Osteocyte (in vitro differentiated cells): ENCODE data around the gene CCDC89. TPM values are rescaled to one million over a fixed set of nuclear protein-coding genes. Genes with fewer than 3 reads are reported as not detected.
A peak's percentile ranks its signal among the peaks of the same experiment; 100 is the strongest.
"Not testable (repeated sequence)": the region's sequence is repeated elsewhere in the genome, so short reads cannot be mapped to it uniquely, and the experiment has no call there.

ENCODE experiments used
- DNase-seq: peaks from one replicate; pipeline ENCODE4 v3.0.0; 2021; ENCODE audit warnings: mixed read lengths; ENCODE audit not compliant: unreplicated experiment; ENCODE audit errors: extremely low spot score
- H3K27ac Mint-ChIP-seq: one replicate; pipeline ENCODE4 v1.8.0; 2021; ENCODE audit warnings: mild to moderate bottlenecking, mixed read lengths; ENCODE audit not compliant: unreplicated experiment
- H3K27me3 Mint-ChIP-seq: one replicate; pipeline ENCODE4 v1.8.0; 2021; ENCODE audit warnings: mixed read lengths; ENCODE audit not compliant: unreplicated experiment
- H3K36me3 Mint-ChIP-seq: one replicate; pipeline ENCODE4 v1.8.0; 2021; ENCODE audit warnings: mixed read lengths; ENCODE audit not compliant: unreplicated experiment
- H3K4me1 Mint-ChIP-seq: one replicate; pipeline ENCODE4 v1.8.0; 2021; ENCODE audit warnings: mixed read lengths; ENCODE audit not compliant: unreplicated experiment
- H3K4me3 Mint-ChIP-seq: one replicate; pipeline ENCODE4 v1.8.0; 2021; ENCODE audit warnings: mild to moderate bottlenecking, moderate library complexity, mixed read lengths; ENCODE audit not compliant: unreplicated experiment
- H3K9me3 Mint-ChIP-seq: one replicate; pipeline ENCODE4 v1.8.0; 2021; ENCODE audit warnings: mixed read lengths; ENCODE audit not compliant: unreplicated experiment
- total RNA-seq: library from RNA; stranded (reverse); gene quantifications from 2 replicates; pipeline ENCODE4 v1.2.1, GENCODE V29; 2021
- TF ChIP-seq, protein P1 (sequence below): fragments of 200-600 bp; sonication (generic); IDR thresholded peaks from 2 replicates; pipeline ENCODE4 v1.5.0; 2021; ENCODE audit warnings: antibody characterized with exemption, mild to moderate bottlenecking, moderate library complexity

Gene CCDC89
- total RNA-seq, 1 donor from 2014 or later: not detected

DNA sequence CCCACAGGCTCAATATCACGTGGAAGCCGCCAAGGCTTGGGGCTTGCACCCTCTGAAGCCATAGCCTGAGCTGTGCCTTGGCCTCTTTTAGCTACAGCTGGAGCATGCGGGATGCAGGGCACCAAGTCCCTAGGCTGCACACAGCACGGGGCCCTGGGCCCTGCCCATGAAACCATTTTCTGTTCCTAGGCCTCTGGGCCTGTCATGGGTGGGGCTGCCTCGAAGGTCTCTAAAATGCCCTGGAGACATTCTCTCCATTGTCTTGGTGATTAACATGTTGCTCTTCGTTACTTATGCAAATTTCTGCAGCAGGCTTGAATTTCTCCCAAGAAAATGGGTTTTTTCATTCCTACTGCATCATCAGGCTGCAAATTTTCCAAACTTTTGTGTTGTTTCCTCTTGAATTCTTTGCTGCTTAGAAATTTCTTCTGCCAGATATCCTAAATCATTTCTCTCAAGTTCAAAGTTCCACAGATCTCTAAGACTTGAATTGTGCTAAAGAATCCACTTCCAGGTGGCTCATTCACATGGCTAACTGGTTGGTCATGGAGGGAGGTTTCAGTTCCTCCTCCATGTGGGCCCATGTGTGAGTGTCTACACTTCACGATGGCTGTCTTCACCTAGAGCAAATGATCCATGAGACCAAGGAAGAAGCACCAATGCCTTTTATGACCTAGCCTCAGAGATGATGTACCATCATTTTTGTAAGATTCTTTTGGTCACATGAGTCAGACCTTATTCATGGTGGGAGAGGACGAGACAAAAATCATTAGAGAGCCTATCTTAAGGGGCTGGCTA lies 13.7 kb downstream of the CCDC89 start:
- H3K27me3 Mint-ChIP-seq: peaks cover 22% of the 10 kb centered on the region
- no peak for DNase-seq
- H3K36me3 Mint-ChIP-seq: no peaks in the 10 kb centered on the region
- H3K9me3 Mint-ChIP-seq: peaks cover 7% of the 10 kb centered on the region
- TF ChIP-seq, protein P1, sequence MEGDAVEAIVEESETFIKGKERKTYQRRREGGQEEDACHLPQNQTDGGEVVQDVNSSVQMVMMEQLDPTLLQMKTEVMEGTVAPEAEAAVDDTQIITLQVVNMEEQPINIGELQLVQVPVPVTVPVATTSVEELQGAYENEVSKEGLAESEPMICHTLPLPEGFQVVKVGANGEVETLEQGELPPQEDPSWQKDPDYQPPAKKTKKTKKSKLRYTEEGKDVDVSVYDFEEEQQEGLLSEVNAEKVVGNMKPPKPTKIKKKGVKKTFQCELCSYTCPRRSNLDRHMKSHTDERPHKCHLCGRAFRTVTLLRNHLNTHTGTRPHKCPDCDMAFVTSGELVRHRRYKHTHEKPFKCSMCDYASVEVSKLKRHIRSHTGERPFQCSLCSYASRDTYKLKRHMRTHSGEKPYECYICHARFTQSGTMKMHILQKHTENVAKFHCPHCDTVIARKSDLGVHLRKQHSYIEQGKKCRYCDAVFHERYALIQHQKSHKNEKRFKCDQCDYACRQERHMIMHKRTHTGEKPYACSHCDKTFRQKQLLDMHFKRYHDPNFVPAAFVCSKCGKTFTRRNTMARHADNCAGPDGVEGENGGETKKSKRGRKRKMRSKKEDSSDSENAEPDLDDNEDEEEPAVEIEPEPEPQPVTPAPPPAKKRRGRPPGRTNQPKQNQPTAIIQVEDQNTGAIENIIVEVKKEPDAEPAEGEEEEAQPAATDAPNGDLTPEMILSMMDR: no peak
- no peaks in the 10 kb centered on the region for H3K4me1 Mint-ChIP-seq
- H3K27ac Mint-ChIP-seq: no peak overlapping the region
- H3K4me3 Mint-ChIP-seq: no peak overlapping the region

DNA sequence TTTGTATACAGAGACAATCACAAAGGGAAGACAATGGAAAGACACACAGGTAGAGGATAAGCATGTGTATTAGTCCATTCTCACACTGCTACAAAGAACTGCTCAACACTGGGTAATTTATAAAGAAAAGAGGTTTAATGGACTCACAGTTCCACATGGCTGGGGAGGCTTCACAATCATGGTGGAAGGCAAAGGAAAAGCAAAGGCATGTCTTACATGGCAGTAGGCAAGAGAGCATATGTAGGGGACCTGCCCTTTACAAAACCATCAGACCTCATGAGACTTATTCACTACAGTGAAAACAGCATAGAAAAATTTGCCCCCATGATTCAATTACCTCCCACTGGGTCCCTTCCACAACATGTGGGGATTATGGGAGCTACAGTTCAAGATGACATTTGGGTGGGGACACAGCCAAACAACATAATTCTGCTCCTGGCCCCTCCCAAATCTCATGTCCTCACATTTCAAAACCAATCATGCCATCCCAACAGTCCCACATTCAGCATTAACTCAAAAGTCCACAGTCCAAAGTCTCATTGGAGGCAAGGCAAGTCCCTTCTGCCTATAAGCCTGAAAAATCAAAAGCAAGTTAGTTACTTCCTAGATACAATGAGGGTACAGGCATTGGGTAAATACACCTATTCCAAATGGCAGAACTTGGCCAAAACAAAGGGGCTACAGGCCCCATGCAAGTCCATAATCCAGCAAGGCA lies 14.9 kb downstream of the CCDC89 start:
- H3K27ac Mint-ChIP-seq, H3K4me3 Mint-ChIP-seq, DNase-seq, H3K36me3 Mint-ChIP-seq, H3K4me1 Mint-ChIP-seq, H3K9me3 Mint-ChIP-seq: not testable (repeated sequence)
- peaks cover 22% of the 10 kb centered on the region for H3K27me3 Mint-ChIP-seq

DNA sequence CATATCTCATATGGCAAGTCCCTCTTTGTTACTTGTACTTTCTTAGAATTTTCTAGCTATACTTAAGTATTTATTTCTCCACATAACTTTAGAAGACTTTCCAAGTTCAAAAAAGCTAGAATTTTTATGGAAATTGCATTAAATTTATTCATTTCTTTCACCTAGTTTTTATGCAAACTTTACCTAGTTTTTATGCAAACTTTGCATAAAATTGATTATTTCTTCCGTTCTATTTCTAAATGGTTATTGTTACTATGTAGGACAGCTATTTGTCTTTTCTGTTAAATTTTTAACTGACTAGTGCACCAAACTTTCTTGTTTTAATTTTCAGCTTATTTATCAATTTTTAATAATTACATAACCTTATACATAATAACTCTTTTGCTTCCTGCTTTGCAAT lies 17.8 kb downstream of the CCDC89 start:
- TF ChIP-seq, protein P1: no peak
- Mint-ChIP-seq H3K4me1 (peaks cover 7% of the 10 kb centered on the region), H3K4me3 (no peak overlapping the region), H3K27ac (no peak overlapping the region), H3K27me3 (peaks cover 5% of the 10 kb centered on the region), H3K36me3 (peaks cover 4% of the 10 kb centered on the region), H3K9me3 (no peaks in the 10 kb centered on the region)
- DNase-seq: no peak

DNA sequence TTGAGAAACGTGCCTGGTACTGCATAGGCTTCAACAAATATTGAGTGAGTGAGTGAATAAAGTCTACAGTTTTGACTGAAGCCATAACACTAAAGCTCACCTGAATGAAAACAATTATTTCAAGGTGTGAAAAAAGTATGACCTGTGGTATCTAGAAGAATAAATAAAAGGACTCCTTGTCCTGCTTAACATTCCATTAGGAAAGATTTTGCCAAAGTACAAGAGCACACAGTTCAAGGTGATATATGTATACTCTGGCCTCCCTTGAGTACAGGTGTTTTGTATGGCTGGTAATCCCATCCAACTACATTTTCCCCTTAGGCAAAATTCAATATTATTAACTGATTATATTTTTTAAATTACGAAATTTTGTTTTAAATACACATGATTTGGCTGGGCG lies 19.3 kb downstream of the CCDC89 start:
- Mint-ChIP-seq H3K27me3 (no peaks in the 10 kb centered on the region), H3K36me3 (peaks cover 4% of the 10 kb centered on the region), H3K27ac (no peak overlapping the region), H3K4me1 (peaks cover 18% of the 10 kb centered on the region), H3K4me3 (no peak overlapping the region), H3K9me3 (no peaks in the 10 kb centered on the region)
- TF ChIP-seq, protein P1: no peak
- DNase-seq: no peak

DNA sequence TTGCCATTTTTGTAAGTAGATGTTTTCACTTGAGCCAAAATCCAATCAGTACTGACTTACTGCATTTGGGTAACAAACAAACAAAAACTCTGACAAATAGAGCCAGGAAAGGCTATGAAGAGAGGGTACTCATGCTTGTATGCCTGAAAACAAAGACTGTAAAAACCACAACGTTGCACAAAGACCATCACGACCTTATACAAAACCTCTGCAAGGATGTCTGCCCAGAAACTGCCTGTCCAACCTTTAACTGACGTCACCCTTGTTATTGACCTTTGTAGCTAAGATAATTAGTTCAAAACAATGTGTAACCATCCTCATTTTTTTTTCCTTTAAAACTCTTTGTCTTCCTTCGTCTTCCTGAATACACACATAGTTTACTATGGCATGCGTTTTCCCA lies 20.3 kb downstream of the CCDC89 start:
- H3K36me3 Mint-ChIP-seq: peaks cover 9% of the 10 kb centered on the region
- peak overlapping the region; percentile 26 for H3K4me3 Mint-ChIP-seq
- peak overlapping the region; percentile 98 for H3K27ac Mint-ChIP-seq
- no peaks in the 10 kb centered on the region for H3K9me3 Mint-ChIP-seq
- DNase-seq: no peak
- peaks cover 27% of the 10 kb centered on the region for H3K4me1 Mint-ChIP-seq
- H3K27me3 Mint-ChIP-seq: no peaks in the 10 kb centered on the region
- TF ChIP-seq, protein P1: no peak
